AG04450 (cell line): Measurements from ENCODE around the gene CAPN9. TPM values are rescaled to one million over a fixed set of nuclear protein-coding genes. Genes with fewer than 3 reads are reported as not detected.

Experiments used
- CTCF ChIA-PET: fragments of 300-600, 350-600 bp; formaldehyde crosslinking; extraction: SDS; loops from one replicate; lab custom pipeline; 2022; ENCODE audit warnings: antibody characterized with exemption, inconsistent platforms; lab: Charles Lee
- POLR2A ChIA-PET: fragments of 350-600 bp; formaldehyde crosslinking; extraction: SDS; loops from one replicate; lab custom pipeline; 2021; ENCODE audit warnings: antibody characterized with exemption, inconsistent platforms; lab: Yijun Ruan, JAX
- DNase-seq: peaks from one replicate; pipeline ENCODE4 v3.0.0-alpha.2; 2011; ENCODE audit warnings: low read depth, low spot score
- H3K27ac ChIP-seq: one replicate; pipeline ENCODE4 v1.5.1; 2012; ENCODE audit warnings: low read depth, low read length, control low read depth
- H3K27me3 ChIP-seq: one replicate; pipeline ENCODE4 v1.6.0; 2012; ENCODE audit warnings: low read length; ENCODE audit not compliant: control insufficient read depth, insufficient read depth
- H3K4me3 ChIP-seq: 2 replicates; pipeline ENCODE4 v1.5.1; 2011; ENCODE audit warnings: mild to moderate bottlenecking, low read depth, low read length, control low read depth
- H3K9me3 ChIP-seq: 2 replicates; pipeline ENCODE4 v1.5.1; 2012; ENCODE audit warnings: low read length; ENCODE audit not compliant: control insufficient read depth, insufficient read depth
- polyA plus RNA-seq: library from polyadenylated mRNA; depleted of rRNA; stranded (reverse); fragments of >200 nt; gene quantifications from 2 replicates; pipeline ENCODE4 v1.2.3, GENCODE V29; 2011
- TF ChIP-seq, protein P1 (sequence below): IDR thresholded peaks from 2 replicates; pipeline ENCODE4 v1.5.1; 2011; ENCODE audit warnings: low read depth, low read length, control low read depth, inconsistent platforms

CAPN9 gene
- polyA plus RNA-seq, 1 experiment: 0.24 TPM

DNA sequence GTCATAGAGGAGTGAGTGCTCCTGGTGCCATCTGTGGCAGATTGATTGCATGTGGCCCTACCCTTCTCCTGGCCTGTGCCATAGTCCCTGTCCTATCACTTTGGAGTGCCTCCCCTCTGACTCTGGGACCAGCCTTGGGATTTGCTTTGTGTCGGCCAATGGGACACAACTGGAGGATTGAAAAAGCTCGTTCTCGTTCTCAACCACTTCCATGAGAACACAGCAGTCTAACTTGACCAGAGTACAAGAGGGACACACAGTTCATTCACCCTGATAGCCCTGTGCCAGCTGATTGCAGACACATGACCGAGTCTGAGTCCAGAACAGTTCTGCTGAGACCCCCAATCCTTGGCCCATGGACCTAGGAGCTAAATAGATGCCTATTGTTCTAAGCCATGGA lies 73.4 kb downstream of the CAPN9 start:
- Histone ChIP-seq H3K27me3 (peaks cover 7% of the 10 kb centered on the region), H3K4me3 (no peak overlapping the region), H3K9me3 (no peaks in the 10 kb centered on the region), H3K27ac (no peak overlapping the region)
- ChIA-PET CTCF (no interaction called here), POLR2A (no interaction called here)
- TF ChIP-seq, protein P1, sequence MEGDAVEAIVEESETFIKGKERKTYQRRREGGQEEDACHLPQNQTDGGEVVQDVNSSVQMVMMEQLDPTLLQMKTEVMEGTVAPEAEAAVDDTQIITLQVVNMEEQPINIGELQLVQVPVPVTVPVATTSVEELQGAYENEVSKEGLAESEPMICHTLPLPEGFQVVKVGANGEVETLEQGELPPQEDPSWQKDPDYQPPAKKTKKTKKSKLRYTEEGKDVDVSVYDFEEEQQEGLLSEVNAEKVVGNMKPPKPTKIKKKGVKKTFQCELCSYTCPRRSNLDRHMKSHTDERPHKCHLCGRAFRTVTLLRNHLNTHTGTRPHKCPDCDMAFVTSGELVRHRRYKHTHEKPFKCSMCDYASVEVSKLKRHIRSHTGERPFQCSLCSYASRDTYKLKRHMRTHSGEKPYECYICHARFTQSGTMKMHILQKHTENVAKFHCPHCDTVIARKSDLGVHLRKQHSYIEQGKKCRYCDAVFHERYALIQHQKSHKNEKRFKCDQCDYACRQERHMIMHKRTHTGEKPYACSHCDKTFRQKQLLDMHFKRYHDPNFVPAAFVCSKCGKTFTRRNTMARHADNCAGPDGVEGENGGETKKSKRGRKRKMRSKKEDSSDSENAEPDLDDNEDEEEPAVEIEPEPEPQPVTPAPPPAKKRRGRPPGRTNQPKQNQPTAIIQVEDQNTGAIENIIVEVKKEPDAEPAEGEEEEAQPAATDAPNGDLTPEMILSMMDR: no peak
- no peak for DNase-seq

DNA sequence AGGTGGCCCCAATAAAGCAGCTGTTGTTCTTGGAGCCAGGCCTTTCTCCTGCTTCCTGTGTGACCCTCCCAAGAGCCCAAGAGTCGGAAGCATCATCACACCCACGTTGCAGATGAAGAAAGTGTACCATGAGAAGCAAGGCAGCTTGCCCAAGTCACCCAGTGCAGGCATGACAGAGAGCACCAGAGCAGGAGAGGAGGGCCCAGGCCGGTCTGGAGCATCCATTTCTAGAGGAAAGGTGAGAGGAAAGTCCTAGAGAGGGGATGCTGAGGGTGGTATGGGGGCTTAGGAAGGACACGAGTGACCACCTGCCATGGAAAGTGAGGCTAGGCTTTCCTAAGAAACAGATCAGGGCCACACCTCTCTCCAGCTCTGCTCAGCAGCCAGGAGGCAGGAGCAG lies 74.2 kb downstream of the CAPN9 start:
- Histone ChIP-seq H3K27me3 (peaks cover 7% of the 10 kb centered on the region), H3K27ac (no peak overlapping the region), H3K4me3 (no peak overlapping the region), H3K9me3 (no peaks in the 10 kb centered on the region)
- no peak for DNase-seq
- TF ChIP-seq, protein P1: no peak
- ChIA-PET POLR2A (interaction anchor here (0.7 kb wide), 1 partner anchor 177 kb away, joined by 3 read pairs; no protein-coding TSS in a partner anchor), CTCF (no interaction called here)

DNA sequence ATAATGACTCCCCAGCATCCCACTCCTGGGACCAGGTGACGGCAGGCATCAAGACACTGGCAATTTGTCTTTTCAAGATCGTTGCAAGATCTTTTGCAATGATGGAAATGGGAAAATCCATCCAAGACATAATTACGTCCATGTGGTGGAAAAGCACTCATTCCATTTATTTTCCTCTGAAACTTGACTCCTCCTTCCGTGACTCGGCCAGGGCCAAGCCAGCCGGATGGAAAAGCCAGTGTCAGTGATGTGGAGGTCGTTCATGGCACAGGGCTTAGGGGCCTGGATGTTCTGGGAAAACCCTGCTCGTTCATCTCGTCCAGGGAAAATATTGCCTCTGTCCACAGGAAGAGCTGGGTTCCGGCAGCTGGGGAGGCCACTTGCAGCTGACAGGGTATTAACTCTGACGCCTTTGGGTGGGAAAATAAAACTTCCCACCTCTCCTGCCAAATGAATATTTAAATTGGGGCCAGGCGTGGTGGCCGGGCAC lies 74.9 kb downstream of the CAPN9 start:
- H3K9me3 ChIP-seq: no peaks in the 10 kb centered on the region
- TF ChIP-seq, protein P1: no peak
- H3K27me3 ChIP-seq: peaks cover 7% of the 10 kb centered on the region
- ChIA-PET CTCF (no interaction called here), POLR2A (no interaction called here)
- H3K27ac ChIP-seq: no peak overlapping the region
- no peak for DNase-seq
- no peak overlapping the region for H3K4me3 ChIP-seq

DNA sequence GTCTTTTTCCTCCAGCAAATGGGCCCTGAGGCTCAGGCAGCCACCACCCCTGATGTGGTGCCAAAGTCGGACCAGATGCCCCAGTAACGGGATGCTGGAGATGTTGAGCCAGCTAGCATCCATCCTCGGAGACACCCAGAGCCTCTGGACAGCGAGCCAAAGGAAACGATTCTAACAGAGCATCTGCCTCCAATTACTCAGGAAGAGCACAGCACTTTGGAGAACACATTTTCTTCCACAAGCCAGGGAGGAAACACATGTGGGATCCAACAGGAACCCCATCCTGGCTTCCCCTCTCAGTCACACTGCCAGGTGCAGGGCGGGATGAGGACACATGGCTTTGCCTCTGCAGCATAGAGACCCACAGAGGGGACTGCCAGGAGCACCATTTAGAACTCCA lies 76.2 kb downstream of the CAPN9 start:
- no peak for DNase-seq
- ChIA-PET POLR2A (interaction anchor here (0.6 kb wide), 1 partner anchor 1833 kb away, joined by 6 read pairs; no protein-coding TSS in a partner anchor), CTCF (interaction anchor here (1.0 kb wide), 1 partner anchor 25 kb away, joined by 4 read pairs; no protein-coding TSS in a partner anchor)
- TF ChIP-seq, protein P1: no peak
- Histone ChIP-seq H3K4me3 (no peak overlapping the region), H3K27ac (no peak overlapping the region), H3K27me3 (peaks cover 7% of the 10 kb centered on the region), H3K9me3 (no peaks in the 10 kb centered on the region)

DNA sequence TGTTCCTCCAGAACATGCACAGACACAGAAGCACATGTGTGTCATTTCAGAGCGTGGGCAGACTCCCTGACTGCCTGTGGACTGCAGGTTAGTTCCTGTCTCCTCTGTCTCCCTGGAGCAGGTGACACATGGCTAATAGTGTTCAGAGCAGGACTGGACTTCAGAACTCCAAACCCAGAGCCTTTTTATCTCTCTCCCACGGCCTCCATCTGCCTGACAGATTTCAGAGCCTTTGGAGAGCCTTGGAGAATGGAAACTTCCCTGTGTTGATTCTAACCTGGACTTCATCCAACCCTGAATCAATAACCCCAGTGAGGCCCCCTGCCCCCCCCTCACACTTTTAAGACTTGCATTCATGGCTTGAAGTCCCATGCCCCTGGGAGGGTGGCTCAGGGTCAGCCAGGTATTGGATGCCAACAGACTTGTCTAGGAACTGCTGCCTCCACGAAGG lies 76.8 kb downstream of the CAPN9 start:
- no peaks in the 10 kb centered on the region for H3K9me3 ChIP-seq
- TF ChIP-seq, protein P1: no peak
- CTCF ChIA-PET: no interaction called here
- no peak for DNase-seq
- peaks cover 7% of the 10 kb centered on the region for H3K27me3 ChIP-seq
- H3K27ac ChIP-seq: no peak overlapping the region
- POLR2A ChIA-PET: interaction anchor here (0.6 kb wide), 1 partner anchor 1834 kb away, joined by 6 read pairs; no protein-coding TSS in a partner anchor
- no peak overlapping the region for H3K4me3 ChIP-seq
